ENCODE measurements around the gene MEGF11.
A peak's percentile ranks its signal among the peaks of the same experiment; 100 is the strongest.

Gene MEGF11

DNA sequence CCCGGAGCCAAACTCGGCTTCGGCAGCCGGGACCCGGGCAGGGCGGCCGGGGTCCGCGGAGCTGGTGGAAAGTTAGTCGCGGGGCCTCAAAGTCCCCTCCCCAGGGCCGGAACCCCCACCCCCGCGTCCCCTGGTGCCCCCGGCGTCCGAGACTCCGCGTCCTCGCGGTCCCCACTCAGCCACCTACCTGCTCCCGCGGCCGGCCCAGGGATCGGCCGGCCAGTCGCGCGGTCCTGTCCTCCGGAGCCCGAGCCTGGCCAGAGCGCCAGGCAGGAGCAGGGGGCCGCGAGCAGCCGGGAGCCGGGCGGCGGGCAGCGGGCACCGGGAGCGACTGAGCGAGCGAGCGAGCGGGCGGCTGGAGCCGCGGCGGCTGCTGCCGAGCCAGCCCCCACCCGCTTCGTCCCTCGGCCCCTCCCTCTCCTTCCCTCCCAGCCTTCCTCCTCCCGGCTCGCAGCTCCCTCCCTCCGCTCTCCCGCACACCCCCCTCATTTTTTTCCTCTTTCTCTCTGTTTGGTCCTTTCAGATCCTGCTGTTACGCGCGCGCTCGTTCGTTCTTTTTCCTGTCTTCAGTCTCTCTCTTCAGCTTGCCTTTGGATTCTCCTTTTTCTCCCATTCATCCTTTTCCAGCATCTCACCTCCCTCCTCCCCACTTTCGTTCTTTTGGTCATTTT is at the start of gene MEGF11:
TSS of gene MEGF11 (minus strand) at position 333 of the 671 bp plus-strand sequence. CDS start 125,347 bp downstream, outside the sequence.
- FAIRE-seq, result no peak
- peak; percentile 87 for DNase-seq (ENCODE audit: low spot score)

DNA sequence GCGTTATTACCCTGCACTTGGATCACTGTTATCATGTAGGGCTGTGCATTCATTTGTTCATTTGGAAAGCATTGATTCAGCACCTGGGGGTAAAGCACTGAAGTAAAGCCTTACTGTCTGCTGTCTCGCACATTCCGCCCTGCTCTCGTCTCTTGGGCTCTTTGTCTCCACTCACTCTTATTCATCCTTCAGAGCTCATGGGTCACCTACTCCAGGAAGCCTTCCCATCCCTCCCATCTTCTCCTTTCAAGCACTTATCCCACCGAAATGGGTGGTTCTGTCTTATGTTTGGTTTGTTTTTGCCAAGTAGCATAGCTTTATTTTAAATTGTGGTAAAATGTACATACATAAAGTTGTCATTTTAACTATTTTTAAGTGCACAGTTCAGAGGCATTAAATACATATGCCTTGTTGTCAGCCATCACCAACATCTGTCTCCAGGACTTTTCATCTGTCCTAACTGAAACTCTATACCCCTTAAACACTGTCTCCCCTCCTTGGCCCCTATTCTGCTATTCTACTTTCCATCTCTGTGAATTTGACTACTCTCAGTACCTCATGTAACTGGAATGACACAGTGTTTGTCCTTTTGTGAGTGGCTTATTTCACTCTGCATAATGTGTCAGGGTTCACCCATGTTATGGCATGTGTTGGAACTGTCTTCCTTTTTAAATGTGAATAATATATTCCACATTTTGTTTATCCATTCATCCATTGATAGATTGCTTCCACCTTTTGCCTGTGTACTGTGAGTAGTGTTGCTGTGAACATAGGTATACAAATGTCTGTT is 49.1 kb upstream of the MEGF11 start:
- DNase-seq (ENCODE audit: low spot score) (no peak), FAIRE-seq (no peak)

DNA sequence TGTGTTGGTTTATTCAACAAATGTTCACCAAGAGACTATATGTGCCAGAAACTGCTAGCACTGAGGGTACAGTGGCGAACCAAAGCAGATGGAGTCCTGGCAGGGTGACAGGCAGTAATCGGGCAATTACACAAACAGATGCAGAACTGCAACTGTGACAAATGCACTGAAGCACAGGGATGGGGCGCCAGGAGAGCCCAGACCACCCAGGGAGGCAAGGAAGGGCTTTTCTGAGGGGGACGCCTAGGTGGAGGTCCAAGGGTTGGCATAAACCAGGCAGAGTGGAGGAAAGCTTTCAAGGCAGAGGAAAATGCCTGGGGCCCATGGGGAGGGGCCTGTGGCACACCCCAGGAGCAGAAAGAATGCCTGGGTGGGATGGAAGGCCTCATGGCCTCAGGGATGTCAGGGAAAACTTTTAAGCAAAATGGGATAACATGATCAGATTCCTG is 45.3 kb upstream of the MEGF11 start:
- no peak for DNase-seq (ENCODE audit: low spot score)
- no peak for FAIRE-seq

DNA sequence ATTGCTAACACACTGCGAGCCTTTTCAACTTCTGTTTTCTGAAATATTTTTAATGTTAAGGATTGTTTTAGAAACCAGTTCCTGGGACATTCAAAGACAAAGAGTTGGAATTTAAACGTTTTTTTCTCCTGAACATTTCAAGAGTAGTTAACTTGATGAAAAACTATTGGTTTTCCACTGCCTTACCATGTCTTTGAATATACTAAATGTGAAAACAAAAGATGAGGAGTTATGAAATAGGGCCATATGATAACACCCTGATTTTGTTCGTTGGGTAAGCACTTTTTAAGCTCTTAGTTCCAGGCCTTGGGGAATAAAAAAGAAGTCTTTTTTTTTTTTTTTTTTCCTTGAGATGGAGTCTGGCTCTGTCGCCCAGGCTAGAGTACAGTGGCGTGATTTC is 42.6 kb upstream of the MEGF11 start:
- DNase-seq (ENCODE audit: low spot score) (no peak), FAIRE-seq (no peak)

DNA sequence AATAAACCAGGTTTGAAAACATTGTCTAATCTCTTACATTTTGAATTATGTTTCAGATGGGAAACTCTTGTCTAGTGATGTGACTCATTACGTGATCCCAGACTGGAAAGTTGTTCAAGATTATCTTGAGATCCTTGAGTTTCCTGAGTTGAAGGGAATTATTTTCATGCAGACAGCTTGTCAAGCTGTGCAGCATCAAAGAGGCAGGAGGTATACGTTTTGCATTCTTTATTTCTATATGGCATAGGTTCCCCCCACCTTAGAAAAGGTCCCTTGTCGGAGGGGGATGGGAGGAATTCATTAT is 41.3 kb upstream of the MEGF11 start:
- FAIRE-seq (no peak), DNase-seq (ENCODE audit: low spot score) (peak; percentile 31)

DNA sequence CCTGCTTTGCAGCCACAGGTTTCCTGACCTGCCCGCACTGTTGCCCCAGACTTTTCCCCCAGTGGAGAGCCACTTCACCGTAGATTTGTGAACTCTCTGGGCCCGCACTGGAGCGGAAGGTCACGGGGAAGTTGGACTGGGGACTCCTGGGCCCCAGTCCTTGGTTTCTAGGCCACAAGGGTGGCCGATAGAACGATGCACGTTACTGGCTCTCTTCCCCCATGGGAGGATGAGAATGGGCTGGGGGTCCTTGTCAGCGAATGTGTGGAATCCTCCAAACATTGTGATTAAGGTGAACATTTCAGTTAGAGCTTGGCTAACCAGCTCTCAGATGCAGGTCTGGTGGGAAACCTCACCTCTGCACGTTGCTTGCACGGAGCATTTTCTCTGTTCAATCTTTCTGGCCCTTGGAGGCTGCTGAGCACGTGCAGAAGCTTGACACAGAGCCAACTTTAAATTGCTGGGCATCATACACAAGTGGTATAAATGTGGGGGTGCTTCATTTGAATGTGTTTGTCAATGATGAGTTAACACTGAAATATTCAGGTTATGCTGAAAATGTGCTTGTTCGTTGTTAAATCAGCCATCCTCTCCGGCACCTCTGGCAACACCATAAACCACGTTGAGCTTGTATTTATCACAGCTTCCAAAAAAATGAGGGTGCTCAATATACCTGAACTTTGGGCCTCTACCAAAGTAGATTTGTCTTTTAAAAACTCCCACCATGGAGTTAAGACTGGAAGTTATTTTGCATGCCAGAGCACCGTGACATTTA is 40.8 kb upstream of the MEGF11 start:
- no peak for FAIRE-seq
- peak; percentile 72 for DNase-seq (ENCODE audit: low spot score)

DNA sequence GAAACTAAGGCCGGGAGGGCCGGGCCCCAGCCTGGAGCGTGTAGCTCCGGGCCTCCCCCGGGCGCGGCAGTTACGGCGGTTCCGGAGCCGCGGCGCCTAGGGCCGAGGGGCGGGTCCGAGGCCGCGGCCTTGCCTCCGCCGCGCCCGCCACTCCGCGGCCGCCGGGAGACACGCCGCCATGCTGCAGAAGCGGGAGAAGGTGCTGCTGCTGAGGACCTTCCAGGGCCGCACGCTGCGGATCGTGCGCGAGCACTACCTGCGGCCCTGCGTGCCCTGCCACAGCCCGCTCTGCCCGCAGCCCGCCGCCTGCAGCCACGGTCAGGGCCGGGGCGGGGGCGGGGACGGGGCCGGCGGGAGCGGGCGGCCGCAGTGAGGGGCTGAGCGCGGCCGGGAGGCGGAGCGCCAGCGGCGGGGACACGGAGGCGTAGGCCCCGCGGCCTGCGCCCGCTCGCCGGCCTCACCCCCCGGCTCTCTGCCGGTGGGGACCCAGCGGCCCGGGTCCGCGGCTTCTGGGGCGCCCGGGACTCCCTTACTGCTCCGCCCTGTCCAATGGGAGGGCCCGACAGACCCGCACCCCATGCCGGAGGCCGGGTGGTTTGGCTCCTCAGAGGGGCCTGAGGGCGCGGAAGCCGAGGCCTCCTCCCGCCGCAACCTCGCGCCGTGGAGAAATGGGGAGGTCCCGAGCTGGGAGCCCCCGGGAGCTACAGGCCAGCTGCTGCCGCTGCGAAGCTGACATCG is 40.0 kb upstream of the MEGF11 start, which contains the start of gene DIS3L:
TSS of gene DIS3L (plus strand) at position 150 of the 738 bp plus-strand sequence. CDS start at position 179, 29 bp downstream.
- DNase-seq (ENCODE audit: low spot score) (peak; percentile 89), FAIRE-seq (peak; percentile 53)

DNA sequence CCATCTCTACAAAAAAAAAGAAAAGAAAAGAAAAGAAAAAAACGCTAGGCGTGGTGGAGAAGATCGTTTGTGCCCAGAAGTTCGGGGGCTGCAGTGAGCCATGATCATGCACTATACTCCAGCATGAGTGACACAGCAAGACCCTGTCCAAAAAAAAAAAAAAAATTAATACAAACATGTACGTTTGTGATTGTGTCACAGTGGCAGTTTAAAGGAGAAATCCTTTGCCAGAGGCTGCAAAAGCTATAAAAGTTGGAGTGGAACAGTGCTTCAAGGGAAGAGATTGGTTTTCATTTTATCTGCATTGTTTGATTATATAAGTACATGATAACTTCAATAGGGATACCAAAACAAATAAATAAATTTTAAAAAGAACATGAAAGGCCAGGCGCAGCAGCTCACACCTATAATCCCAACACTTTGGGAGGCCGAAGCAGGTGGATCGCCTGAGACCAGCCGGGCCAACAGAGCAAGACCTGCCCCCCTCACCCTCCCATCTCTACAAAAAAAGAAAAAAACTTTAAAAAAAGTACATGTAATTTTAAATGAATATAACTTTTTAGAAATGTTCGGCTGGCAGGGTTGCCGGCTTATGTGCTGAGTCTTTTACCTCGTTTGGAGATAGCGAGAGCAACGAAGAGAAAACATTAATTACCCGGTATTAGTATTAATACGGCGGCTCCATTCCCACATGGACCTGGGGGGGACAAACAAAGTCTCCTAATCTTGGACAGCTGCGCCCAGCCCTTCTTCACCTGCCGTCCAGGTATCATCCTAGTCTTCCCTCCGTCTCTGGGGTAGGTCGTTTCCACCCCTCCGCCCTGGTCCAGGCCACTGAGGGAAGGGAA is 39.2 kb upstream of the MEGF11 start:
- FAIRE-seq (no peak), DNase-seq (ENCODE audit: low spot score) (no peak)

DNA sequence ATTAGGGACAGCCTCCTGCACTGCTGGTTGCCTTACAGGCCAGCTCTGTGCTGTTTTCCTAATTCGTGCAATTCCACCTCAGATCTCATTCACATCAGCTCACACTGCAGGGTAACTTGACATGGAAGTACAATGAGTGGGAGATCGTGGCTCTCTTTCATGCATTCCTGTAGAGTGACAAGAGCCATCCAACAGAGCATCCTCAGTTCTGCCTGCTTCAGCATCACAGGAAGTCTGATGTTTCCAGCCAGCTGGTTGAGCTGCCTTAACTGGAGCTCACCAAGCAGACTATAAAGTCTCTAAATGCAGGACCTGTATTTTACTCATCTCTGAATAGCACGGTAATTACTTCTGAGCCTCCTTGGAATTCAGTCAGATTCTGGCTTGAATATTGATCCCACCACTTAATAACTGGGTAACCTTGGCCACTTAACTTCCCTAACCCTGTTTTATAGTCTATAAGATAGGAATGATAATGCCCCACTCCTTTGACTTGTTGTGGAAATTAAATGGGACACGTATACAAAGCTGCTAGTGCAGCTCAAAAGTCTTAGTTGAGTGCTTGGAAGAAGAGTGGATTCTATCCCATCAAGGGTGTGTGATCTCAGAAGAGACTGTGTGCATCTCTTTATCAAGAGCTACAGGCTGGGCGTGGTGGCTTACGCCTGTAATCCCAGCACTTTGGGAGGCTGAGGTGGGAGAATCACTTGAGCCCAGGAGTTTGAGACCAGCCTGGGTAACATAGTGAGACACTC is 38.4 kb upstream of the MEGF11 start:
- DNase-seq (ENCODE audit: low spot score) (no peak), FAIRE-seq (peak; percentile 52)

DNA sequence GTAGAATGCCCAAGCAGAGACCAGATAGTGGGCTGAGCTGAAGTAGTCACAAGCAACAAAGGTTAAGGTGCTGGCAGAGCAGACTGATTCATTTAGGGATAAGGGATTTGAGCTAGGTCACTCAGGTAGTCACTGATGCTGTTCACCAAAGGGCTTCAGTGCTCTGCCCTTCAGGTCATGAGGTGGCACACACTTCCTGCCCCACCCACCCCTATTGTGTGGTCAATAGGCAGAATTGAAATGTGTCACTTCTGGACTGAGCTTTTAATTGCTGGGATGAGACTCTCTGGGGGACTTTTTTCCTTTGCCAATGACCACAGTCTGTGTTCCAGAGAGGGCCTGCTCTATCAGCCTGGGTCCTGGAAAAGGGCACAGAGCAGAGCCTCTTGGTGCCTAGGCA is 37.0 kb upstream of the MEGF11 start:
- FAIRE-seq (no peak), DNase-seq (ENCODE audit: low spot score) (no peak)

DNA sequence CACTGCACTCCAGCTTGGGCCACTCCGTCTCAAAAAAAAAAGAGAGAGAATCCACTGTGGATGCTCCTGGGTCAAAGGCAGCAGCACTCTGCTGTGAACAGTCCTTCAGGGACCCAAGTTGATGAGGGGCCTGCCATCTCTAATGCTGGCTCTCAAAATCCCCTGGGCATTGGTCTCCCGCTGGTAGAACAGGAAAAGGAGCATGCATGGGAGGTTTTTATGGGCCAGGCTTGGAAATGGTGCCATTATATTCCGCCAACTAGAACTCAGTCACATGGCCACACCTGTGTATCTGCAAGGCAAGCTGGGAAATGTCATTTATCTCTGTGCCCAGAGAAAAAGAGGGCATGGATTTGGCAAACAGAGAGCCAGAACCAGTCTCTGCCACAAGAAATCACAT is 36.5 kb upstream of the MEGF11 start:
- FAIRE-seq, result no peak
- no peak for DNase-seq (ENCODE audit: low spot score)

DNA sequence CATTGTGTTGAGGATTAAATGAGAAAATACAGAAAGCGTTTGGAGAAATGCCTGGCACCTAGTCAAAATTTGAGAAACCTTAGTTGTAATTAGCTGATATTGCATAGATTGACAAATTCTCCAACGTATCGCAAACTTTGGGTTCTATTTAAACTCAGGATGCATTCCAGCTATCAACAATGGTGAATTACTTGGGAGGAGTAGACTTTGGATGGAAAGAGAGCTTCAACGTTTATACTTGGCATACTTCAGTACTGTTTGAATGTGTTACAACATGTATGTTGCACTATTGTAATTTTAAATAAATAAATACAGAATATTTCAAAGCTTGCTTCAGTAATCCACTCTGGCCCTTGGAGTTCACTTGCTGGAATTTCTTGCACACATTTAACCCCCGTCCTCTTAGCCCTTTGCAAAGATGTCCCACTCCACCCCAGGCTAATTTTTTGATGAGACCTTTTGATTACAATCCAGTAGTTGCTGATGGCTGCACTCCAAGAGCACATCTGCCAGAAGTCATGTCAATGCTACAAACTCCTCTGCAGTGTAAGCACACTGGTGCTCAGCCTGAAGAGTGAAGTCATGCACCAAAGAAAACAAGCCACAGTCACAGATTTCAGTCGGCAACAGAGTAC is 35.1 kb upstream of the MEGF11 start:
- DNase-seq (ENCODE audit: low spot score) (no peak), FAIRE-seq (no peak)

DNA sequence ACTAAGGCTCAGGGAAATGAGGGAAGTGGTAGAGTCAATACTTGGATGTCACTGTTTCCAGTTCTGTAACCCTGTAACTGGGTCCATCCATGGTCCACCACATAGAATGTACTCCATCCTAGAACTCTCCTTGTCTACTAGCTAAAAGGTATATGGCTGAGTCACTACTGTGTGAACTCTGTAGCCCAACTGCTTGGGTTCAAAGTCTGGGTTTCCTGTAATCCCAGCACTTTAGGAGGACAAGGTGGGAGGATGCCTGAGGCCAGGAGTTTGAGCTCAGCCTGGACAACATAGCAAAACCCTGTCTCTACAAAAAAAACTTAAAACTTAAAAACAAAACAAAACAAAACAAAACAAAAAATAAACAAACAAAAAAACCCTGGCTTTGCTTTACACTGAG is 34.5 kb upstream of the MEGF11 start:
- no peak for DNase-seq (ENCODE audit: low spot score)
- no peak for FAIRE-seq

DNA sequence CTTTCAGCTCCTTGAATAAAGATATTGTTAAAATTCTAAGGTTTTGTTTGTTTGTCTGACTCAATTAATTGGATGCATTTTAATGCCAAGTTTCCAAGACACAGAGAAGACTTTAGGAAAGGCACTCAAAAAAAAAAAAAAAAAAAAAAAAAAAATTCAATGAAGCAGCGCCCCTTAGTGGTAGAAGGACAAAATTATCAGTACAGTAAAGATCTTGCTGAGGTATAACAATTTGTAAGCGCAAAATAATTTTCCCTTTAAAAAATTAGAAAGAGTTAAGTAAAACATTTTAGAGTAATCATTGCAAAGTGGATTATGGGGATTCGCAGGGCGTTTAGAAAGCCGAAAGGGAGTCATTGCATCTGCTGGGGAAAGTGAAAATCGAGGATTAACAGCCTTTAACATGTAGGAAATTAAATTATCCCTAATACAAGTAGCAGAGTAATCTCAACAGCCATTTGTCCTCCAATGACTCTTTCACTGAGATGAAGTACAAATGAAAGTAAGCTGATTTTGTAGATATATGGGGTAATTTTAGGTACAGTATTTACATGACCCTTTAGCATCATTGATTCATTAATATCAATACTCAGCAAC is 34.0 kb upstream of the MEGF11 start:
- peak; percentile 51 for DNase-seq (ENCODE audit: low spot score)
- FAIRE-seq, result no peak

DNA sequence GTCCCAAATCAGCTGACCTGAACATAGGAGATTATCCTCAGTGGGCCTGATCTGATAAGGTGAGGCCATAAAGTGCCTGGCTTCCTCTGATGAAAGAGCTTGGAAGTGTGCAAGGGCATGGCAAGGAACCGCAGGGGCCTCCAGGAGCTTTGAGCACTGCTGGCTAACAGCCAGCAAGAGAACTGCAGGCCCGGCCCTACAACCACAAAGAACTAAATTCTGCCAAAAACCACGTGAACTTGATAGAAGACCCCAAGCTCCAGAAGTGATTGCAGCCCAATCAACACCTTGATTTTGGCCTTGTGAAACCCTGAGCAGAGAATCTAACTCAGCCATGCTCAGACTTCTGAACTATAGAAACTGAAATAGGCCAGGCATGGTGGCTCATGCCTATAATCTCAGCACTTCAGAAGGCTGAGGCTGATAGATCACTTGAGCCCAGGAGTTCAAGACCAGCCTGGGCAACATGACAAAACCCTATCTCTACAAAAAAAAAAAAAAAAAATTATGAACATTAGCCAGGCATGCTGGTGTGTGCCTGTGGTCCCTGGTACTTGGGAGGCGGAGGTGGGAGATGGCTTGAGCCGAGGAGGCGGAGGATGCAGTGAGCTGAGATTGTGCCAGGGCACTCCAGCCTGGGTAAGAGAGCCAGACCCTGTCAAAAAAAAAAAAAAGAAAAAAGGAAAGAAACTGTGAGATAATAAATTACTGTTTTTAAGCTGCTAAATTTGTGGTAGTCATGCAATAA is 32.2 kb upstream of the MEGF11 start:
- DNase-seq (ENCODE audit: low spot score), result no peak
- no peak for FAIRE-seq

DNA sequence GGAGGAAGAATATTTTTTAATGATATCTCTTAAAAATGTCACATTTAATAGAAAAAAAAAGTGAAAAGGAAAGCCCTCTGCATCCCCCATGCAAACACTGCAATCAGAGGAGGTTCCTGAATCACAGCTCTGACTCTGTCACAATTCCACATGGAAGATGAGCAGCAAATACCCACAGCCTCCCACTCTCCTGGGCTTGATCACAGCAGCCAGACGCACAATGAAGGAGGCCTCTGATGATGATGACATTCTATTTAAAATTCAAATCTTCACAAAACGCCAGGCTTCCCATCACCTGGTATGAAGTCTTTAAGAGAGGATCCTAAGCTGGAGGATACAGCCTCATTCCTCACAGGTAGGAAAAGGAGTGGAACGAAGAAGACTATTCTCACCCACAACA is 30.7 kb upstream of the MEGF11 start:
- FAIRE-seq, result peak; percentile 20
- DNase-seq (ENCODE audit: low spot score), result no peak

DNA sequence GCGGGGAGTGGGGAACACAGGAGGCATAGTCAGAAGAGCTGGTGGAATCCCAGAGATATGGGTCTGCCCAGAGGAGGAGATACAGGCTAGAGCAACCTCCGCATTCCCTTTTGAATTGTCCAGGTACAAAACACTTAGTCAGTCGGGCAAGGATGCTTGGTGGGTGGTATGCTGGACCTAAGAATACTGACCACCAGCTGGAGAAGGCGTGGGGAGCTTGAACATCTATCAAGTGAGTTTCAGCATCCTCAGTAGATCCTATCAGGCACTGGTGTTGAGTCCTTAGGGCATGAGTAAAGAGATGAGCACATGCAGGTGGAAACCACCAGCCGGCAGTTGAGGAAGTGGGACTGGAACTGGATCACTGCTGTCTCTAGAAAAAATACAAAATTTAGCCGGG is 25.1 kb upstream of the MEGF11 start:
- FAIRE-seq, result no peak

DNA sequence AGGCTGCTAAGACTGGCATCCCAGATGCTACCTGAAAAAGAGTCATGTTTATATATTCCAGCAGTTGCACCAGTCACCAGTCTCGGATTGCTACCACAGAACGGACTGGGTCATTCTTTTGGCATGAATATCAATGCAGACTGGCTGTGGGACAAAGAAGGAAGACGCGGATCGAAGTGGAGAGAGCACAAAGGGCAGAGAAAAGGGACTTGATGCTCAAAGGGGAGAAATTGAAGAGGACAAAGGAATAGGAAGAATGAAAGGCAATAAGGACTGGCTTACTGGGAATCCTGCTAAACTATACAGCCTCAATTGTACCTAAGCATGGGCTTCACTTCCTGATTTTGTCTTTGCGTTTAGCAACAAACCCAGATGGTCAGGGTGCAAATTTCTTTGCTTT is 24.5 kb upstream of the MEGF11 start:
- DNase-seq (ENCODE audit: low spot score) (no peak), FAIRE-seq (no peak)

More for the DNA sequence above, 25.1 kb upstream of the MEGF11 start:
- DNase-seq (ENCODE audit: low spot score), result no peak

Measured in urothelium cell line (cell line).